Brain microvascular endothelial cell (primary cell): ENCODE results near the gene NTM.

Source experiments
- DNase-seq: peaks from one replicate; pipeline ENCODE4 v3.0.0-alpha.2; 2020
- H3K27ac ChIP-seq: fragments of 250-450 bp; sonication (Bioruptor Pico); 2 replicates; pipeline ENCODE4 v1.5.1; 2020; ENCODE audit warnings: mild to moderate bottlenecking, moderate library complexity
- H3K27me3 ChIP-seq: fragments of 250-450 bp; sonication (Bioruptor Pico); replicated peaks from 2 replicates; pipeline ENCODE4 v1.5.1; 2020; ENCODE audit warnings: mild to moderate bottlenecking
- H3K36me3 ChIP-seq: fragments of 250-450 bp; sonication (Bioruptor Pico); replicated peaks from 2 replicates; pipeline ENCODE4 v1.5.1; 2020; ENCODE audit warnings: mild to moderate bottlenecking
- H3K4me3 ChIP-seq: 2 replicates; pipeline ENCODE4 v1.5.1; 2011; ENCODE audit warnings: low read depth, mild to moderate bottlenecking, control low read depth, low read length, moderate library complexity
- in situ Hi-C: cut with HindIII; loops from 2 replicates; pipeline ENCODE4 v1.10.0; 2017; ENCODE audit warnings: low sequenced_read_pairs, low pct_ligation_motif_present
- TF ChIP-seq, protein P1 (sequence below): IDR thresholded peaks from 2 replicates; pipeline ENCODE4 v1.5.1; 2011; ENCODE audit warnings: low read depth, mild to moderate bottlenecking, moderate library complexity, low read length, control low read depth, inconsistent platforms; ENCODE audit errors: missing control alignments

Gene NTM

DNA sequence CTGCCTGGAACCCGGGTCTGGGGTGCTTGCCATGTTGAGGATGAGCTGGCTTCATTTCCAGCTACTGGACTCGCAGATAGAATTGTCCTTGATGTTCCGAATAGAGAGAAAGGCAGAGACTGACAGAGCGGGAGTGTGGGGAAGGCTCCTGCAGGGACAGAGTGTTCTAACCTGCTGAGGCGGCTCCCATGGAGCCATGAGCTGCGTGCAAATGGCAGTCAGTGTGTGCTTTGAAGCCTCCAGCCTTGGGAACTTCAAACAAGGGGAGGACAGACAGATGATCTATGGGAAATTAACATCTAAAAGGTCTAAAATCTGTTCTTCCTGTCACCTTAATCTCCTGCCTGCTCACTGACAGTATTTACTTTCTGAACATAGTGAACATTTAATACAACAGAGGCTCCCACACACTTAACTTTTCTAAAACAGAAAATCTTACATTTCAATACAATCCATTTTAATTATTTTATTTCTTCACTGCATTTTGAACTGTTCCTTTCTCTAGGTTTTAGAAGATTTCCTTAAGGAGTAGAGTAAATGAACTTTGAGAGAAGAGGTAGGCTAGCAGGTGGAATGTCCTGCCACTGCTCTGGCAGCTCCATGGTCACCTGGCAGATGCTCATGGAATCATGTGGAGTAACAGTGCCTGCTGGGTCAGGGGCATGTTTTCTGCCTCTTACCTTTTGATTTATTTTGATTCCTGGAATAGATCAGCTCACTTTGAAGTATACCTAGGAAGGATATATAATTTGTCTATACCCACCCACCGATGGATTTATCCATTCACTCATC, 481.7 kb downstream of the NTM start:
- no peak overlapping the region for H3K27ac ChIP-seq
- in situ Hi-C loops, result no loop called here
- DNase-seq, result no peak
- H3K36me3 ChIP-seq, result no peaks in the 10 kb centered on the region
- TF ChIP-seq, protein P1, sequence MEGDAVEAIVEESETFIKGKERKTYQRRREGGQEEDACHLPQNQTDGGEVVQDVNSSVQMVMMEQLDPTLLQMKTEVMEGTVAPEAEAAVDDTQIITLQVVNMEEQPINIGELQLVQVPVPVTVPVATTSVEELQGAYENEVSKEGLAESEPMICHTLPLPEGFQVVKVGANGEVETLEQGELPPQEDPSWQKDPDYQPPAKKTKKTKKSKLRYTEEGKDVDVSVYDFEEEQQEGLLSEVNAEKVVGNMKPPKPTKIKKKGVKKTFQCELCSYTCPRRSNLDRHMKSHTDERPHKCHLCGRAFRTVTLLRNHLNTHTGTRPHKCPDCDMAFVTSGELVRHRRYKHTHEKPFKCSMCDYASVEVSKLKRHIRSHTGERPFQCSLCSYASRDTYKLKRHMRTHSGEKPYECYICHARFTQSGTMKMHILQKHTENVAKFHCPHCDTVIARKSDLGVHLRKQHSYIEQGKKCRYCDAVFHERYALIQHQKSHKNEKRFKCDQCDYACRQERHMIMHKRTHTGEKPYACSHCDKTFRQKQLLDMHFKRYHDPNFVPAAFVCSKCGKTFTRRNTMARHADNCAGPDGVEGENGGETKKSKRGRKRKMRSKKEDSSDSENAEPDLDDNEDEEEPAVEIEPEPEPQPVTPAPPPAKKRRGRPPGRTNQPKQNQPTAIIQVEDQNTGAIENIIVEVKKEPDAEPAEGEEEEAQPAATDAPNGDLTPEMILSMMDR, result no peak
- H3K27me3 ChIP-seq, result no peaks in the 10 kb centered on the region
- H3K4me3 ChIP-seq, result no peak overlapping the region

DNA sequence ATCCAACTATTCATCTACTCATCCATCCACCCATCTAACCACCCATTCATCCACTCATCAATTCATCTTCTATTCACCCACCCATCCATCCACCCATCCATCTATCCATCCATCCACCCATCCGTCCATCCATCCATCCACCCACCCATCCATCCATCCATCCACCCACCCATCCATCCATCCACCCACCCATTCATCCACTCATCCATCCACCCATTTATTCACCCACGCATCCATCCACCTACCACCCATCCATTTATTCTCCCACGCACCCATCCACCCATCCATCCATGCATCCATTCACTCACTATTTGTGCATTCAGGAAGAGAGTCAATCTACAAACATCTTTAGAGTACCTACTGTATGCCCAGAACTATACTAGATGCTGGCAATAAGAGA, 482.3 kb downstream of the NTM start:
- no peak overlapping the region for H3K4me3 ChIP-seq
- no peak for DNase-seq
- TF ChIP-seq, protein P1, result no peak
- H3K27ac ChIP-seq, result no peak overlapping the region
- no peaks in the 10 kb centered on the region for H3K27me3 ChIP-seq
- no peaks in the 10 kb centered on the region for H3K36me3 ChIP-seq
- in situ Hi-C loops, result no loop called here

DNA sequence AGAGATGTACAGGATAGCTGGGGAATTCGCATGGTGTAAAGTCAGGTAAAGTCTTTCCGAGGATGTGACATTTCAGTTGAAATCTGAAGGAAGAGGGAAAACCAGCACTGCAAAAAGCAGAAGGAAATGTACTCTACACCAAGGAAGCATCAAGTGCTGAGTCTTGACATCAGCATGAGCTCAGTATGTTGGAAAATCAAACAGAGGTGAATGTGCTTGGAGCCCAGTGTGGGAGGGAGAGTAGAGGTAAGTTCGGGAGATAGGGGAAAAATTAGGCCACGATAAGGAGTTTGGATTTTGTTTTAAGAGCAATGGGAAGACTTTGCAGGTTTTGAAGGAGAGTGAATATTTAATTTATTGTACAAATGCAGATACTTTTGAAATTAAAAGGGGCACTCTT, 484.0 kb downstream of the NTM start:
- TF ChIP-seq, protein P1, result no peak
- no peak for DNase-seq
- H3K36me3 ChIP-seq, result no peaks in the 10 kb centered on the region
- H3K27ac ChIP-seq, result no peak overlapping the region
- no peak overlapping the region for H3K4me3 ChIP-seq
- no peaks in the 10 kb centered on the region for H3K27me3 ChIP-seq
- in situ Hi-C loops, result no loop called here

DNA sequence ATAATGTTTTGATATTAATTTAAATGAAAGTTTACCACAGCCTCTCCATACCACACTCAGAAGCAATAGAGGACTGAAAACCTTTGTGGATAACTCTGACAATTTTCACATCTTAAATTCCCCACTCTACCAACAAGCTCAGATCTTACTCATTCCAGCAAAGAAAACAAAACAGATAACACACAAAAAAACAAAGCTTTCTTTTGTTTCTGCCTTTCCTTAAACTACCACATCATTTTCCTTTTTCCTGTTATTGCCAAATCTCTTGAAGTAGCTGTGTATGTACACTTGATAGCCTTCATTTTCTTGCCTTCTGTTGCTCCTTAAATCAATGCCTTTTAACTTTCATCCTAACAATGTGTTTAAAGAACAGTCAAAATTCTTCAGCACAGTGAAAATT, 484.9 kb downstream of the NTM start:
- H3K27ac ChIP-seq, result no peak overlapping the region
- TF ChIP-seq, protein P1, result no peak
- in situ Hi-C loops, result no loop called here
- H3K27me3 ChIP-seq, result no peaks in the 10 kb centered on the region
- no peaks in the 10 kb centered on the region for H3K36me3 ChIP-seq
- no peak for DNase-seq
- no peak overlapping the region for H3K4me3 ChIP-seq

DNA sequence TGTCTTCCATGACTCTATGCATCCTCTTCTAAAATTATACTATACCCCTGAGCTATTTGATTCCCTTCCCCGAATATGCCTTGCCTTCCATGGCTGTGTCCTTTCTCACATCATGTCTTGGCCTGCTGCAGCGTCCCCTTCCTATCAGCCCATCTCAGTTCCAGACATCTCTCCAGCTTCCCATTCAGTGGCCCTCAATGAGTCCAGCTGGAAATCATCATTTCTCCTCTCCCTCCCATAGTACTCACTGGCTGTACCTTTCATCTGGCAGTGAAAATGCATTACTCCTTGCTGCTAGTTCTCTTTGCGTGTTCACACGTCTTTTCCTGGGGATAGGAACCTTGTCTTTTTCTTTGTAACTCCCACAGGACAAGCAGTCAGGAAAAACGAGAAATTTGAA, 486.8 kb downstream of the NTM start:
- in situ Hi-C loops, result no loop called here
- no peaks in the 10 kb centered on the region for H3K36me3 ChIP-seq
- H3K27me3 ChIP-seq, result no peaks in the 10 kb centered on the region
- DNase-seq, result no peak
- H3K27ac ChIP-seq, result no peak overlapping the region
- TF ChIP-seq, protein P1, result no peak
- H3K4me3 ChIP-seq, result no peak overlapping the region

DNA sequence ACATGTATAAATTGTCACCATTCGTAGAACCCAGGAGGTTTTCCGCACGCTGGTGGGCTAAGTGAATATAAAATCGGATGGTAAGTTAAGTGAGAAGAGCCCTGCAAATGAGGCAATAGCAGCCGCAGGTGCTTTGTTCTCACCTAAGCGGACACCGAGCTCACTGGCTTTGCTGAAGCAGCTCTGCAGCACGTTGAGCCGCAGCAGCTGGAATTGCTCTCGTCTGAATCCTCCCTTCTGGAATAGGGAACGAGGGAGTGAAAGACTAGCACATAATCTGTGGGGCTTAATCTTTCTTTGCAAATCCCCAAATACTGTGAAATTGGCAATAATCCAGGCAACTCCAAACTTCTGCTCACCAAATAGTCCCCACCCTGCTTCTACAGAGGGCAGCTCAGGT, 488.1 kb downstream of the NTM start:
- Histone ChIP-seq H3K36me3 (no peaks in the 10 kb centered on the region), H3K27ac (no peak overlapping the region), H3K27me3 (no peaks in the 10 kb centered on the region), H3K4me3 (no peak overlapping the region)
- TF ChIP-seq, protein P1, result no peak
- in situ Hi-C loops, result no loop called here
- no peak for DNase-seq
